Skeletal muscle cell (primary cell): ENCODE results near the gene SPTBN1.

ENCODE experiments used
- DNase-seq: peaks from one replicate; pipeline ENCODE4 v3.0.0-alpha.2; 2010; ENCODE audit warnings: low read depth
- H3K4me3 ChIP-seq: 2 replicates; pipeline ENCODE4 v1.5.1; 2011; ENCODE audit warnings: low read depth, mild to moderate bottlenecking, control low read depth, low read length, moderate library complexity

Gene SPTBN1

GRCh38 chr2:54670485-54671009 lies 214.4 kb downstream of the SPTBN1 start:
- no peak overlapping the region for H3K4me3 ChIP-seq
- DNase-seq: no peak

- no peak for DNase-seq
- no peak overlapping the region for H3K4me3 ChIP-seq
Observed at GRCh38 chr2:54671010-54671409, 214.9 kb downstream of the SPTBN1 start.

- H3K4me3 ChIP-seq: no peak overlapping the region
- DNase-seq: no peak
Observed at GRCh38 chr2:54671875-54672589, 215.9 kb downstream of the SPTBN1 start.

- no peak for DNase-seq
- H3K4me3 ChIP-seq: no peak overlapping the region
Observed at GRCh38 chr2:54672590-54673456, 216.7 kb downstream of the SPTBN1 start.

- H3K4me3 ChIP-seq: no peak overlapping the region
- no peak for DNase-seq
Observed at GRCh38 chr2:54673501-54673998, 217.4 kb downstream of the SPTBN1 start.

- DNase-seq: no peak
- H3K4me3 ChIP-seq: no peak overlapping the region
Observed at GRCh38 chr2:54675281-54675680, 219.2 kb downstream of the SPTBN1 start.

- H3K4me3 ChIP-seq: no peak overlapping the region
- DNase-seq: no peak
Observed at GRCh38 chr2:54675738-54676137, 219.6 kb downstream of the SPTBN1 start.

GRCh38 chr2:54676656-54677055 lies 220.5 kb downstream of the SPTBN1 start:
- DNase-seq: no peak
- H3K4me3 ChIP-seq: no peak overlapping the region

- DNase-seq: no peak
- H3K4me3 ChIP-seq: no peak overlapping the region
Observed at GRCh38 chr2:54677476-54678265, 221.5 kb downstream of the SPTBN1 start.

GRCh38 chr2:54678719-54679118 lies 222.6 kb downstream of the SPTBN1 start:
- no peak overlapping the region for H3K4me3 ChIP-seq
- DNase-seq: no peak

- DNase-seq: no peak
- H3K4me3 ChIP-seq: no peak overlapping the region
Observed at GRCh38 chr2:54680397-54681041, 224.4 kb downstream of the SPTBN1 start.

GRCh38 chr2:54681416-54681815 lies 225.3 kb downstream of the SPTBN1 start:
- H3K4me3 ChIP-seq: no peak overlapping the region
- DNase-seq: no peak

- no peak overlapping the region for H3K4me3 ChIP-seq
- no peak for DNase-seq
Observed at GRCh38 chr2:54683596-54683995, 227.5 kb downstream of the SPTBN1 start.

GRCh38 chr2:54685263-54685775 lies 229.2 kb downstream of the SPTBN1 start:
- H3K4me3 ChIP-seq: no peak overlapping the region
- no peak for DNase-seq

- H3K4me3 ChIP-seq: no peak overlapping the region
- no peak for DNase-seq
Observed at GRCh38 chr2:54687595-54688152, 231.5 kb downstream of the SPTBN1 start.

- DNase-seq: no peak
- H3K4me3 ChIP-seq: no peak overlapping the region
Observed at GRCh38 chr2:54691445-54692135, 235.5 kb downstream of the SPTBN1 start.

GRCh38 chr2:54692556-54692955 lies 236.4 kb downstream of the SPTBN1 start:
- H3K4me3 ChIP-seq: no peak overlapping the region

GRCh38 chr2:54695378-54695777 lies 239.3 kb downstream of the SPTBN1 start:
- no peak for DNase-seq
- no peak overlapping the region for H3K4me3 ChIP-seq

More at GRCh38 chr2:54692556-54692955, 236.4 kb downstream of the SPTBN1 start:
- DNase-seq: no peak
